NB4 (cell line): ENCODE results near the gene GYPC.
A peak's percentile ranks its signal among the peaks of the same experiment; 100 is the strongest.

ENCODE experiments used
- DNase-seq: peaks from one replicate; pipeline ENCODE4 v3.0.0; 2010; ENCODE audit warnings: low read depth
- H3K4me3 ChIP-seq: one replicate; pipeline ENCODE4 v1.5.1; 2011; ENCODE audit warnings: mild to moderate bottlenecking, low read depth, low read length, moderate library complexity
- MYC ChIP-seq: IDR thresholded peaks from 2 replicates; pipeline ENCODE4 v1.6.1; 2011; ENCODE audit warnings: low read depth, low read length
- POLR2A ChIP-seq: IDR thresholded peaks from 2 replicates; pipeline ENCODE4 v1.6.1; 2011; ENCODE audit warnings: mild to moderate bottlenecking; ENCODE audit not compliant: insufficient read length; ENCODE audit errors: extremely low read depth
- TF ChIP-seq, protein P1 (sequence below): IDR thresholded peaks from 2 replicates; pipeline ENCODE4 v1.6.1; 2011; ENCODE audit warnings: low read depth, low read length
- TF ChIP-seq, protein P2 (sequence below): IDR thresholded peaks from one replicate; pipeline ENCODE4 v1.5.1; 2012; ENCODE audit warnings: low read depth, low read length

Gene GYPC

DNA sequence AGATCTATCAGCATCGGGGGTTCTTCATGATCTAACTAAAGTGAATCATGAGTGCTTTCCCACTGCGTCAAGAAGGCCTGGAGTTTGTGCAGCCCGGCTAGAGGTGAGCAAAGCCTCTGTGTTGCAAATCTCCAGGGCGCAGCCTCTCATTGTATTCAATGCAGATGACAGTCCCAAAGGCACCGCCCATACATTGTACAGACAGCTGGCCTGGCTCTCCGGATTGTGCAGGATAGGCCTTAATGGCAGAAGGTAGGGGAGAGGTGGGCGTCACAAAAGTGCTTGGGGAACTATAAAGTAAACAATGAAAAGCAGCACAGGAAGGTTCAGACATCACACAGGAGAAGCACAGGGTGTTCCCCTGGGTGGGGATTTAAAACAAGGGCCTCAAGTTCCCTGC, 907 bp upstream of the GYPC start:
- no peak overlapping the region for H3K4me3 ChIP-seq
- peak; percentile 45 for DNase-seq

DNA sequence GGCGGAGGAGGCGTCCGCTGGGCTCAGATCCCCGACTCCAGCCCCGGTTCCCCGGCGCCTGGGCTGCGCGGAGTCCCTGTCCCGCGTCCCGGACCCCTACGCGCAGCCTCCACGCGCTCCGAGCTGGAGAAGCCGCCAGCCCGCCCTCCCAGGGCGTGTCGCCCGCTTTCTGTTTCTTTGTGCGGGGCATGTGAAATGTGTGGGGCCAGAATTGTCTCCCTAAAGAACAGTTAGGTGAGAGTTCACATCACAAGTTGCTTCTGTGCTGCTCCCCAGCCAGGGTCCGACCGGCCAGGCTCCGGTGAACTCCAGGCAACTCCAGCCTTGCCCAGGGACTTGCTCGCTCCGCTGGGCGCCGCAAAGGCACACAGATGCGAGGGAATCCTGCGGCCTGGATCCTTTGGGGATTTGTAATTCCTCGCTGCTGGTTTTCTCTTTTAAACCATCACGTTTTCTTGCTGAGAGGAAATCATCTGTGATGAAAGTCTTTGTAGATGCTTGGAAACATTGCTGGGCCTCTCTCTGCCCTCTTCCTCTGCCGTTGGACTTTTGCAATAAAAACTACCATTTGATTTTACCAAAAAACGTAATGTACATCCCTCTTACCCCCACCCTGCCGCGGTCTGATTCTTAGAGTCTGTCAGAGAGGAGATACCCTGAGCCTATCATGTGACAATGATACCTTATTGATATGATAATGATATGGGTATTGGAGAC, 631 bp downstream of the GYPC start:
- H3K4me3 ChIP-seq, result peak overlapping the region; percentile 96
- TF ChIP-seq MYC, result no peak
- no peak for TF ChIP-seq POLR2A
- TF ChIP-seq, protein P1, sequence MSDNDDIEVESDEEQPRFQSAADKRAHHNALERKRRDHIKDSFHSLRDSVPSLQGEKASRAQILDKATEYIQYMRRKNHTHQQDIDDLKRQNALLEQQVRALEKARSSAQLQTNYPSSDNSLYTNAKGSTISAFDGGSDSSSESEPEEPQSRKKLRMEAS, result no peak
- TF ChIP-seq, protein P2, sequence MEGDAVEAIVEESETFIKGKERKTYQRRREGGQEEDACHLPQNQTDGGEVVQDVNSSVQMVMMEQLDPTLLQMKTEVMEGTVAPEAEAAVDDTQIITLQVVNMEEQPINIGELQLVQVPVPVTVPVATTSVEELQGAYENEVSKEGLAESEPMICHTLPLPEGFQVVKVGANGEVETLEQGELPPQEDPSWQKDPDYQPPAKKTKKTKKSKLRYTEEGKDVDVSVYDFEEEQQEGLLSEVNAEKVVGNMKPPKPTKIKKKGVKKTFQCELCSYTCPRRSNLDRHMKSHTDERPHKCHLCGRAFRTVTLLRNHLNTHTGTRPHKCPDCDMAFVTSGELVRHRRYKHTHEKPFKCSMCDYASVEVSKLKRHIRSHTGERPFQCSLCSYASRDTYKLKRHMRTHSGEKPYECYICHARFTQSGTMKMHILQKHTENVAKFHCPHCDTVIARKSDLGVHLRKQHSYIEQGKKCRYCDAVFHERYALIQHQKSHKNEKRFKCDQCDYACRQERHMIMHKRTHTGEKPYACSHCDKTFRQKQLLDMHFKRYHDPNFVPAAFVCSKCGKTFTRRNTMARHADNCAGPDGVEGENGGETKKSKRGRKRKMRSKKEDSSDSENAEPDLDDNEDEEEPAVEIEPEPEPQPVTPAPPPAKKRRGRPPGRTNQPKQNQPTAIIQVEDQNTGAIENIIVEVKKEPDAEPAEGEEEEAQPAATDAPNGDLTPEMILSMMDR, result no peak
- peak; percentile 61 for DNase-seq

More for the DNA sequence above, 907 bp upstream of the GYPC start:
- no peak for TF ChIP-seq MYC
- TF ChIP-seq, protein P2, result no peak
- no peak for TF ChIP-seq POLR2A
- TF ChIP-seq, protein P1, result no peak

DNA sequence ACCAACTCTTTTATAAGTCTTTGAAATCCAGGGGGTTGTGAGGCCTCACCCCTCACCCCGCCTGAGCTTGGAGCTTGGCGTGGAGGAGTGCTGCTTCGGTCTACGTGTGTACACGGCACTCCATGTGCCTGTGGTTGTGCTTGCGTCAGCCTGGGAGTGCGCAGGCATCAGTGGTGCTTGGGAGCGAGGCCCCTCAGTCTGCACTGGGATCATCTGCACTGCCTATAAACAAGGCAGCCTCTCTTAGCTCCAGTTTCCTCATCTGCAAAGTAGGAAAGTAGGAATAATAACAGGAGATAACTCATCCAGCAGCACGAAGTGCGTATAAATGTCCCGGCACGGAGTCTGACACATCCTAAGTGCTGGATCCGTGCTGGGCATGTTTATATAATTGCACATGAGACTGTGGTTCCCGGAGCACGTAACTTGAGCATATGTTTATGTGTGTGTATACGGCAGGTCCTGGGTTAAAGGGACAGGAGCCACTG, 1.2 kb downstream of the GYPC start:
- peak; percentile 90 for DNase-seq
- TF ChIP-seq MYC, result peak; percentile 92
- TF ChIP-seq, protein P2, result no peak
- TF ChIP-seq POLR2A, result peak; percentile 45
- TF ChIP-seq, protein P1, result peak; percentile 89
- H3K4me3 ChIP-seq, result peak overlapping the region; percentile 96

DNA sequence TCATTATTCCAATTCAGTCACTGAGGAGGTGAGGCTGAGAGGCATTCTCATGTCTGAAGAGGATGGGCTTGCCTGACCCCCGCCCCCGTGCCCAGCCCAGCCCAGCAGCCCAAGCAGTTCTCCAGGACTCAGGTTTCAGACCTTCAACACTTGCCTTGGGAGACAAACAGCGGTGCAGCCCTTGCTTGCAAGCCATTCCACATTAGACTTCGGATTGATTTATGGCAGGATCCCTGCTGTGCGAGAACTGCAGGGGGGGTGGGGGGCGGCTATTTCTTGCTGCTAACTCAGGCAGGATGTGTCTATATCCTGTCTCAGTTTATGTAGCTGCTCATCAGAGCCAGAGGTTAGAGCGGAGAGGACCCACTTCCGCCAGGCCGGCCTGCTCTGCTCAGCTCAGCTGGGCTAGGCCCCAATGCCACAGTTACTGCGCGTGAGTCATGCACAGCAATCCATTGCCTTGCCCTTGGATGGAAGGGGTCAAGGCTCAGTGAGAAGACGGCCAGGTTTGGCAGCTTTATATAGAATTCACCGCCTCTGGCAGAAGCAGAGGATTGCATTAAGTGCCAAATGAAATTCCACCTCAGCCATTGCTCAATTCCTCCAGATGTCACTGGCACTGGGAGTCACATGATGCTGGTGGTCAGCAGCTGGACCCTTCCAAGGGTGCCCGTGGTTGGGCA, 1.8 kb downstream of the GYPC start:
- peak overlapping the region; percentile 96 for H3K4me3 ChIP-seq
- TF ChIP-seq, protein P2, result no peak
- TF ChIP-seq MYC (peak; percentile 56; the same call in 1 of the 2 replicates), POLR2A (no peak)
- TF ChIP-seq, protein P1, result peak; percentile 4; the same call in 1 of the 2 replicates
- peak; percentile 99 for DNase-seq

DNA sequence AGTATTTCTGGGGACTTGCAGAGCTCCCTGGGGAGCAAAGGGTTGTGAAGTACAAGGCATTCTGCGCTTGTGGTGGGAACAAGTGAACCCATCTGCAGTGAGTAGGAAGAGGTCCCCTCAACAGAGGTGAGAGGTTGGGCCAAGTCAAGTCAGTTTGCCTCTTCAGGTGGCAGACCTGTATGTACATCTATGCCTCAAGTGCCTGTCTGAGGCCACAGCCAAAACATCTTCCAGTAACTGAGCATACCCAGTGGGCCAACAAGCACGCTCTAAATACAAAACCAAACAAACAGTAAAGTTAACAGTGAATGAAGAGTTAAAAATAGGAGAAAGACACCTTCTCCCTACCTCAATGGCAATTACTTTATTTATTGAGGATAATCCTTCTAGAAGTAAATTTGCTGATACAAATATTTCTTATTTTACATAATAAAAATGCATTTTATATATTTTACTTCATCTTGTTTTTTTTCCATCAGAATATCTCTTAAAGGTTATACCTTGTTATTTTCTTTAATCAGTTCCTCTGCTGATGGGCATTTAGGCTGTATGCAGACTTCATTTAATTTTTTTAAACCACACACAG, 2.5 kb downstream of the GYPC start:
- peak overlapping the region; percentile 96 for H3K4me3 ChIP-seq
- TF ChIP-seq POLR2A, result no peak
- no peak for TF ChIP-seq MYC

More for the DNA sequence above, 2.5 kb downstream of the GYPC start:
- DNase-seq, result no peak
